Activated CD8-positive, alpha-beta memory T cell treated with anti-CD3 and anti-CD28 coated beads for 4 hours (primary cell): ENCODE measurements around the gene MACROD2.

Experiments used
- DNase-seq, 2 donors: peaks; one replicate each; pipeline ENCODE4 v3.0.0-alpha.2; 2020; ENCODE audit warnings: low read depth in 2 of 2

The MACROD2 gene

DNA sequence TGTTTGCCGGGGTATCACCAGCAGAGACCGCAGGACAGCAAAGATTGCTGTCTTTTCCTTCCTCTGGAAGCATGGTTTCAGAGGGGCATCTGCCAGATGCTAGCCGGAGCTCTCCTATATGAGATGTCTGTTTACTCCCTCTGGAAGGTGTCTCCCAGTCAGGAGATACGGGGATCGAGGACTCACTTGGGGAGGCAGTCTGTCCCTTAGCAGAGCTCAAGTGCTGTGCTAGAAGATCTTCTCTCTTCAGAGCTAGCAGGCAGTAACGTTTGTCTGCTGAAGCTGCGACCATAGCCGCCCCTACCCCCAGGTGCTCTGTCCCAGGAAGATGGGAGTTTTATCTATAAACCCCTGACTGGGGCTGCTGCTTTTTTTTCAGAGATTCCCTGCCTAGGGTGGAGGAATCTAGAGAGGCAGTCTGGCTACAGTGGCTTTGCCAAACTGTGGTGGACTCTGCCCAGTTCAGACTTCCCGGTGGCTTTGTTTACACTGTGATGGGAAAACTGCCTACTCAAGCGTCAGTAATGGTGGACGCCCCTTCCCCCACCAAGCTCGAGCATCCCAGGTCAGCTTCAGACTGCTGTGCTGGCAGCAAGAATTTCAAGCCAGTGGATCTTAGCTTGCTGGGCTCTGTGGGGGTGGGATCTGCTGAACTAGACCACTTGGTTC lies 475.0 kb downstream of the MACROD2 start:
- DNase-seq = no peak

DNA sequence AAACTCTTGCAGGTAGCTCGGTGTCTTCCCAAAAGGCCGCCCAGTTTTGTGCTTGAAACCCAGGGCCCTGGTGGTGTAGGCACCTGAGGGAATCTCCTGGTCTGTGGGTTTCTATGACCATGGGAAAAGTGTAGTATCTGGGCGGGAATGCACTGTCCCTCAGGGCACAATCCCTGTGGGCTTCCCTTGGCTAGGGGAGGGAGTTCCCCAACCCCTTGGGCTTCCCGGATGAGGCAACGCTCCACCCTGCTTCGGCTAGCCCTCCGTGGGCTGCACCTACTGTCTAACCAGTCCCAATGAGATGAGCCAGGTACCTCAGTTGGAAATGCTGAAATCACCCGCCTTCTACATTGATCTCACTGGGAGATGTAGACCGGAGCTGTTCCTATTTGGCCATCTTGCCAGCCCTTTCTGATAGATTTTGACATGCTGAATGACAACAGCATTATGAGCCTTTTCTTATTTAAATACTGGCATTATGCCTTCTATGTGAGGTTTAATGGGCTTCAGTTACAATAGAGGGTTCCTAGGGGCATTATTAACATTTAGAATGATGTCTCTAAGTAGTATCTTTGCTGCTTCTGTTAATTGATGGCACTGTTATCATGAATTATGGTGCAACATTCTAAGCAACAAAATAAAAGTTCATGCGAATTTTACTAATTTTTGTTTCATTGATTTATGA lies 475.8 kb downstream of the MACROD2 start:
- no peak for DNase-seq

- no peak for DNase-seq
These were observed 481.8 kb downstream of the MACROD2 start for GRCh38 chr20:14477125-14477524.

DNA sequence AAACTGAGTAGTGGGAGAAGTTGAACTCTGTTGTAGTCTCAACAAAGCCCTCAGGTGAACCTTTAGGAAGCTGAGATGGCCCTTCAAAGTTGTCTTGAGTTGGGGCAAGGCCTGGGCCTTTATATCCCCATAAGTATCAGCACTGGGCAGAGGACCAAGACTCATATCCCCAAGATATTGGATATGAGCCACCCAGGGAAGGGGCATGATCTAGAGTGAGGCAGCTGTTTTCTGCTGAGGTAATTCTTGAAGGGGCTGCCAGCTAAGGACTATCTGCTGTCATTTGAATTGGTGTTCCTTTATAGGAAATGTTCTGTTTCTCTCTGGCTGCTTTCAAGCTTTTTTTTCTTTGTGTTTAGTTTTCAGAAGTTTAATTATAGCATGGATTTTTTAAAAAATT lies 482.8 kb downstream of the MACROD2 start:
- no peak for DNase-seq

DNA sequence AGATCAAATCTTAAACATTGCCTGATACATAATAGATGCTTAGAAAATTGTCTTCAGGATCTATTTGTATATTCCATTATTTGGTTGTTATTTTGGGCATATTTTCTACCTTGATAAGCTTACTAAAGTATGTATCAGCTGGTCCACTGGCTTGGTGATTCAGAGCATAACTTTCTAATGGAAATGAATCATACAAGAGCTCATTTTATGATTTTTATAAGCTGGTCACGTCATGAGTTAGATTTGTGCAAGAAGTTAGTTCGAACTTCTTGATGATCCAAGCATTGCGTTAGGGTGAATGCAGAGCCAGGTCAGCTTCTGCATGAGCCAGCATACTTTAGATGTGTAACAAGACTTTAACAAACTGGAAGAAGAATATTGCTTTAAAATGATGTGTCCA lies 486.5 kb downstream of the MACROD2 start:
- DNase-seq = no peak

- DNase-seq = no peak
These were observed 492.9 kb downstream of the MACROD2 start for GRCh38 chr20:14488212-14488611.

DNA sequence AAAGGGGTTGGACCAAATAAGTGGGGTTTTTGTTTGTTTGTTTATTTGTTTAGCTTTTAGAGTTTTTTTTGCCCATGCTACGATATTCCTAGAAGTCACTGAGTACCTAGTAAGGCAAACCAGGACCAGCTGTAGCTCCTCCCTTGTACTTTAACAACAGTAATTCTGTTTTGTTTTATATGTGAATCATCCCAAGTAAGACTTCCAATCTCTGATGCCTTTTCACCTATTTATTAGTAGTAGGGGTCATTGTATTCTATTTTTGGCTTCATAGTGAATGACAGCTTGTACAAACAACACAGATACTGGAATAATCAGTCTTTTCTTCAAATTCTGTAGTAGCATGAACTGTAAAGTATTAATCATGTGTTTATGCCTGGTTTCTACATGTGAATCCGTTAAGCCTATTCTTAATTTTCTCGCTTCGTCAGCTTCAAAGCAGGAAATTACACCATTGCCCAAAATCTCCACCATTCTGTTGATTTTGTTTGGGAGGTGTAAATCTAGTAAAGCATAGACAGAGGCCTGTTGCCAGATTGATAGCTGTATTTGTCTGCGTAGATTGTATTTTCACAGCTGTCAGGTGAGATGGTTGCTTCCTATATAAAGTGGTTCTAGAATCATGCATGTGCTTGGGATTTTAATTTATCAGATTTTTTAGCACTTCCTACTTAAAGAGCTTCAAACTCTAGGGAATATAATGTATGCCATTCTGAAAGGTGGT lies 493.6 kb downstream of the MACROD2 start:
- no peak for DNase-seq

GRCh38 chr20:14489544-14489943 lies 494.2 kb downstream of the MACROD2 start:
- no peak for DNase-seq

- DNase-seq = no peak
These were observed 496.1 kb downstream of the MACROD2 start for GRCh38 chr20:14491436-14491835.

DNA sequence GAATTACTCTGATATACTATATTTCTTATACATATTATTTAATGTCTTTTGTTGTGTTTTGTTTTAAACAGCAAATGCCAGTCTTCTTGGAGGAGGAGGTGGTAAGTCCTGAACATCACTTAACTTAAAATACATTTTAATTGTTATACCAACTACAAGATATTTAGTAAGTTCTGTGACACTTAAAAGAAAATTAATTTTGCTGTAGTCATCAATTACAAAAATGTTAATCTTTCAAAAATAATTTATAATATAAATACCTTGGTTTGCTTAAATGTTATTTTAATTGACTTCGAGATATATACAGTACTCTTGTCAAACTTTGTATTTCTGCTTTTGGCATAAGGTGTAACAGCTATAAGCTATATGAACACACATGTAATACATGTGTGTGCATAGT lies 498.1 kb downstream of the MACROD2 start:
- no peak for DNase-seq

DNA sequence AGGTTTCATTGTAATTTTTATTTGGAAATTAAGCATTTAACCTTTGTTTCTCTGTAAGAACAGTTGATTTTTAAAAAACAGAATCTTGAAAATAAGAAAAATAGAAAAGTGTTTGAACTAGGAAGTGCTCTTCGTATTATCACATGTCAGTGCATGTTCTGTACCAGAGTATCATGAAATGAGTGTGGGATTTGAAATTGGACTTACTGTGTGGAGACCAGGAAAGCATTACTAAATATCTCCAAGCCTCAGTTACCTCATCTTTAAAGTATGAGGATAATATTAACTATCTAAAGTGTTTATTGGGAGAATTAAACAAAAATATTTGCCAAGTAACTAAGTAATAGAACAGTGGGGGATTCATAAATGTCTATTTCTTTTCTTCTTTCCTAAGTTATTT lies 499.0 kb downstream of the MACROD2 start:
- DNase-seq = no peak

DNA sequence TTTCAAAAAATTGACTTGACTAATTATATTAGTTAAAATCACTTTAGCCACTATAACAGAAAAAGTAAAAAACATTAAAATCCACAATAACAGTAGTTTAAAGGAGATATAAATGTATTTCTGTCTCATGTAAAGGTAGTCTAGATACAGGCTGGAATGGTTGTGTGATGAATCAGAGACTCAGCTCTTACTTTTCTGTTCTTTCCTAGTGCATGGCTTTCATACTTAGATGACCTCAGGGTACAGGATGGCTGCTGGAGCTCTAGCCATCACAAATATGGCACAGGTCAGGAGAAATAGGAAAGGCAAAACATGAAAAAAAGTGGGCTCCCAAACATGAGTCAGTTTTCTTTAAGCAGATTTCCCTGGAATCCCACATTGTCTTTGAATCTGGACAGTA lies 499.8 kb downstream of the MACROD2 start:
- DNase-seq = no peak

DNA sequence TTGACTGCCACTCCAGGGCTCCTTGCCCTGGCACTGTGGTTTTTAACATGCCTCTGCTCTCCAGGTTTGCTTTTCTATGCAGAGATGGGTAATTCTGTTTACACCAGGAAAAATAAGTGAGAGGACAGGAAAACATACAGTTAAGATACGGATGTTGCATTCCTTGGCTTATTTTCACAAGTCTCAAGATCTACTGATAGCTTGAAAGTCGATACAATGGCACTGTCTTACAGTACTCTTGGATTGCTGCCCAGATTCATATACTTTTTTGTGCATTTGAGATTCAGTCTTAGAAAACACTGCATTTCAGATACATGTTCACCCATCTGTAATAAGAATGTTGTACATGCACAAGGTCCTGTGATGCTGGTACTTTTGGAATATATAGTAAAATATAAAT lies 501.7 kb downstream of the MACROD2 start:
- DNase-seq = no peak

DNA sequence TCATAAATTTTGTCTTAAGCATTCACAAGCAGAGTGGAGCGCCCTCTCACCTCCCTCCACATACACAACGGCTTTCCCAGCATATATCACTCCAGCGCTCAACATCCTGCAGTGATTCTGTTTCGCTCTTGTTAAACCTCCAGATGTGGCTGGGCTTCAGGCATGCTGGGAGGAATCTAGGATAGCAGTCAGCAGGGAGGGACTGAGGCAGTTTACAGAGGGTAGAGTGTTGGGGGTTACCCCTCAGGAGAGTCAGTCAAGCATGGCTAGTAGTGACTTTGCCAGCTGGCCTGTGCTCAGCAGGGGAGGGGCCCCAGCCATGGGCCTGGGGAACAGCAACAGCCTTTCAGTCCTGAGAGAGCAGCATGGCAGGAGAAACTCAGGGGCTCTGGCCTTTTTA lies 503.5 kb downstream of the MACROD2 start:
- DNase-seq = no peak

- DNase-seq = no peak
These were observed 510.2 kb downstream of the MACROD2 start for GRCh38 chr20:14505476-14505875.

- DNase-seq = no peak
These were observed 512.4 kb downstream of the MACROD2 start for GRCh38 chr20:14507711-14508110.

GRCh38 chr20:14510341-14510740 lies 515.0 kb downstream of the MACROD2 start:
- DNase-seq = no peak

DNA sequence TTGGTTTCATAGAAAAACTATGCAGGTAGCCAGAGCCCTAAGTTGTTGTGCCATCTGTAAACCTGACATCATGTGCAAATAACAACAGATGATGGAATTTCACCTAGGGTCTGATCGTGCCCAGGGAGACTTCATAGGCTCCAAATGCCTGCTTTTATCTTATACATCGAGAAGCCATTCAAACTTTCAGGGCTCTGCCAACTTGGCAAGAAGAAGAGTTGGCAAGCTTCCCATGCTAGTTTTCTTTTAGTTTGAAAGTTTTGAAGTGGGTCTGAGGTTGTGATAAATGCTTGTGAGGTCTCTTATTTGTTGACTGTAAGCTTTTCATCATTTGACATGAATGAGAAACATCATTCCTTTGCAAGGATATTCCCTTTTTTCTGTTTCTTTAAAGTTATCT lies 517.5 kb downstream of the MACROD2 start:
- no peak for DNase-seq

DNA sequence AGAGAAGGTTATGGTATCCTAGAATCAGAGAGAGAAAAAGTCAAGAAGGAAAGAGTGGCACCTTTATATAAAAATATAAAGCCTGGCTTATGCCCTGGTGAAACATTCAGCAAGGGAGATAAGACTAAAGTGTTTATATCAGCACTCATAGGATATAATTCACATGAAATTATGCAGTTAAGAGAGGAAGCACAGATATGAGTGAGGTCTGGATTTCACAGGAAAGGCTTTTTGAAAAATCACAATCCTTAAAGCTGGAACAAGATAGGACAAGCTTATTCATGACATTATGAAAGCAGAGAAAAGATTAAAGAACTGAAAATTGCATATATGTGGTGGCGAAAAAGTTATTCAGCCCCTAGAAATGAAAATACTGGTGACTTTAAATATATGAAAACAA lies 523.3 kb downstream of the MACROD2 start:
- DNase-seq = no peak

DNA sequence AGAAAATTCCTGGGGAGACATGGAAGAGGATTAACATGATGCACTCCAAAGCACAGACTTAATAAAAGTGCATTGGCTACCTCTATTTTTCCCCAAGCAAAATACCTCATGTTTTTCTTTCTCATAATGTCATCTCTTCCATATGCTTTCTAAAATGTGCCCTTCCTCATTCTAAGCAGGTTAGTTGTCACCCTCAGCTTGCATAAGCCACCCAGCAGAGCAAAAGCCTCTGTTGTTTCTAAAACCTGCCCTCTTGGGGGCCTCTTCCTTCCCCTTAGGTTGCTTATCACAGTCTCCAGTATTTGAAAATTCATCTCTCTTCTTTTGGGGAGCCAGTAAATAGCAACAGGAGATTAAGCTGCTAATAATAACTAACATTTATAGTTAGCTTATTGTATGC lies 525.7 kb downstream of the MACROD2 start:
- DNase-seq = no peak

- DNase-seq = no peak
These were observed 526.1 kb downstream of the MACROD2 start for GRCh38 chr20:14521436-14521835.

GRCh38 chr20:14522595-14522994 lies 527.3 kb downstream of the MACROD2 start:
- DNase-seq = no peak

DNA sequence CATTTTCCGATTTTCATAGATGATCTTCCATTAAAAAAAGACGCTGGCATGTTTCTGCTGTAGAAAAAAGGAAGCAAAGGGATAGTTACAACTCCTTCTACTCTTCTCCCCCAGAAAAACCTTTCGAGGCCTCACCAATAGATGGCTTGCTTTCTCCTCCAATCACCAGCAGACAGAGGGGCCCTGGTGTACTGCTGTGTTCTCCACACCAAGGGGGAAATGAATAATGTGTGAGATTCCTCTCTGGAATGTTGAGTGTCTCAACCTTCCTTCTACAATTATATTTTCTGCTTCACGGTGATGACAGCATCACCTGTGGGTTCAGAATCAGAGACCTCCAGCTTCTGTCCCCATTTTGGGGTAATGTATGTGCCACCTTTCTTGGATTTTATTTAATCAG lies 527.8 kb downstream of the MACROD2 start:
- DNase-seq = no peak
